C4-2B (cell line): ENCODE results near the gene CORO1C.
"Not testable (repeated sequence)": the region's sequence is repeated elsewhere in the genome, so short reads cannot be mapped to it uniquely, and the experiment has no call there.

Source experiments
- H3K27ac ChIP-seq: fragments of 450-650 bp; 2 replicates; pipeline ENCODE4 v1.5.1; 2017
- CTCF ChIP-seq: fragments of 450-650 bp; conservative IDR thresholded peaks from 2 replicates; pipeline ENCODE4 v1.5.1; 2017; ENCODE audit warnings: mild to moderate bottlenecking
- ZFX ChIP-seq: fragments of 450-650 bp; IDR thresholded peaks from 2 replicates; pipeline ENCODE4 v1.6.1; 2017

Gene CORO1C

GRCh38 chr12:108735855-108736254 lies 4.5 kb upstream of the CORO1C start:
- no peak for TF ChIP-seq ZFX
- no peak for TF ChIP-seq CTCF
- H3K27ac ChIP-seq, result no peak overlapping the region

- TF ChIP-seq ZFX, result no peak
- no peak for TF ChIP-seq CTCF
- no peak overlapping the region for H3K27ac ChIP-seq
These were observed 3.0 kb upstream of the CORO1C start for GRCh38 chr12:108734200-108734906.

GRCh38 chr12:108733230-108733531 lies 1.9 kb upstream of the CORO1C start:
- not testable (repeated sequence) for H3K27ac ChIP-seq

- H3K27ac ChIP-seq, result peak overlapping the region; percentile 73; the same call in 1 of the 2 replicates
These were observed 1.3 kb upstream of the CORO1C start for GRCh38 chr12:108732489-108733229.

GRCh38 chr12:108731866-108732461 lies 646 bp upstream of the CORO1C start:
- TF ChIP-seq CTCF (peak; percentile 51), ZFX (no peak)
- H3K27ac ChIP-seq, result peak overlapping the region; percentile 73

More at GRCh38 chr12:108732489-108733229, 1.3 kb upstream of the CORO1C start:
- TF ChIP-seq CTCF (no peak), ZFX (no peak)

- TF ChIP-seq ZFX, result peak; percentile 44; the same call in 1 of the 2 replicates
- TF ChIP-seq CTCF, result no peak
- peak overlapping the region; percentile 73 for H3K27ac ChIP-seq
These were observed 783 bp downstream of the CORO1C start for GRCh38 chr12:108730365-108731104.

- TF ChIP-seq ZFX (no peak), CTCF (no peak)
- peak overlapping the region; percentile 73 for H3K27ac ChIP-seq
These were observed 1.5 kb downstream of the CORO1C start for GRCh38 chr12:108729612-108730364.
